Activated naive CD4-positive, alpha-beta T cell (primary cell): ENCODE measurements around the gene PHACTR4.
"Not testable (repeated sequence)": the region's sequence is repeated elsewhere in the genome, so short reads cannot be mapped to it uniquely, and the experiment has no call there.

Source experiments
- DNase-seq, 4 experiments: peaks; one replicate each; lab custom pipeline; 2025; lab: John Stamatoyannopoulos, UW

PHACTR4 gene

DNA sequence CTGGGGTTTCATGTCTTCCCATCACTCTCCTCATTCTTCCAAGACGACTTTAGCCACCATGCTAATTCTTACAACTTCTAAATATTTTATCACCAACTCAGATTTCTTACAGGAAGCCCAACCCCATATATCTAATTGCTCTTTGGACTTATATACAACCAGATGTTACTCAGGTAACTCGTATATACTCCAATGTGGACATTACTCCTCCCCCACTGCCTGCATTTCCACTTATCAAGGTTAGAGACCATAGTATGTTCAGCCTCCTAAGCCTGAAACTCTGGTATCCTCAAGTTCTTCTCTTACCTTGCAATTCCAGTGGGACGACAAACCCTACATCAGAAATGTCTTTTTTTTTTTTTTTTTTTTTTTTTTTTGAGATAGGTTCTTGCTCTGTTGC is 133.6 kb downstream of the PHACTR4 start:
- DNase-seq, result no peak

DNA sequence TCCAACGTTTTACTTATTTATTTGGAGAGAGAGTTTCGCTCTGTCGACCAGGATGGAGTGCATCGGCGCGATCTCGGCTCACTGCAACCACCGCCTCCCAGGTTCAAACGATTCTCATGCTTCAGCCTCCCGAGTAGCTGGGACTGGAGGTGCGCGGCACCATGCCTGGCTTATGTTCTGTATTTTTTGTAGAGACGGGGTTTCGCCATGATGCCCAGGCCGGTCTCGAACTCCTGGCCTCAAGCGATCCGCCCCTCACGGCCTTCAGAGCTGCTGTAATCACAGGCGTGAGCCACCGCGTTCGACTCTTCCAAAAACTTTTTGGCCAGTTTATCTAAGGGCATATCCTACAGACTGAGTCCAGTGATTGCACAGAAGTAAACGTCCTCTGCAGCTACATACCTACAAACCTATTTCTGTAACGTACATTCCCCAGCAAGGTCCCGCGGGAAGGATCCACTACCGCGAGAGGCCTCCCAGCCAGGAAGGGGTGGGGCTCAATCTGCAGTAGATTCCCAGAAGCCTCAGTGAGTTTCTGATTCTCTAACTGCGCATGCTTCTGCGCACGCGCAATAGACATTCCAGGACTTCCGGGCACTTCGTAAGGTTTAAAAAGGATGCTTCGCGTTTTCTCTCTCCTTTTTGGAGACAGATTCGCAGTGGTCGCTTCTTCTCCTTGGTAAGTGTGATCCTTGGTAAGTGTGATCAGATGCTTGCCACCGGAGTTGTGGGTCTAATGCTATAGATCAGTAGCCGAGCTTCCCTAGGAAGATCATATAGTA is 136.1 kb downstream of the PHACTR4 start, which contains the start of gene RCC1:
Gene RCC1 (plus strand): TSS at position 638 of the 782 bp plus-strand sequence. CDS start 23,824 bp downstream, outside the sequence.
- peak; percentile 77 to 89 (median 84) for DNase-seq

DNA sequence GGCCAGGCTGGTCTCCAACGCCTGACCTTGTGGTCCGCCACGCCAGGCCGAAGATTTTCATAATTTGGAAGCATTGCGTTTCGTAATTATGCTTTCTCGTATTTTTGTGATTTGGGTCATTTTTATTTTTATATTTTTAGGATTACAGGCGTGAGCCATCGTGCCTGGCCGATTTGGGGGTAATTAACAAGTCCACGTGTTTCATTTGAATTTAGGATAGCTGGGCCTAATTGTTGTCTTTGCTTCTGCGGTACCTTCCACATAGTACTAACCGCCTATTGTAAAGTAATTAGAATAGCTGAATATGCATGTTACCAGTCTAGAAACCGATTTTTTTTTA is 137.3 kb downstream of the PHACTR4 start:
- no peak for DNase-seq

DNA sequence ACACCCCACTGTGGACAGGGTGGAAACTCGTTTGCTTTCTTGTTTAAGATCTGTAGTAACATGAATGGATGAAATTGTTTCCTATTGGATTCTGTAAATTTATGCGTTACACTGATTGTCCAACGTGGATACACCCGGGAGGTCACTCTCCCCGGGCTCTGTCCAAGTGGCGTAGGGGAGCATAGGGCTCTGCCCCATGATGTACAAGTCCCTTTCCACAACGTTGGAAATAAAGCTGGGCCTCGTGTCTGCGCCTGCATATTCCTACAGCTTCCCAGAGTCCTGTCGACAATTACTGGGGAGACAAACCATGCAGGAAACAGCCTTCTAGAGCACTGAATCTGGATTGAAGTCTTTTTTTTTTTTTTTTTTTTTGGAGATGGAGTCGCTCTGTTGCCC is 137.7 kb downstream of the PHACTR4 start:
- no peak for DNase-seq

DNA sequence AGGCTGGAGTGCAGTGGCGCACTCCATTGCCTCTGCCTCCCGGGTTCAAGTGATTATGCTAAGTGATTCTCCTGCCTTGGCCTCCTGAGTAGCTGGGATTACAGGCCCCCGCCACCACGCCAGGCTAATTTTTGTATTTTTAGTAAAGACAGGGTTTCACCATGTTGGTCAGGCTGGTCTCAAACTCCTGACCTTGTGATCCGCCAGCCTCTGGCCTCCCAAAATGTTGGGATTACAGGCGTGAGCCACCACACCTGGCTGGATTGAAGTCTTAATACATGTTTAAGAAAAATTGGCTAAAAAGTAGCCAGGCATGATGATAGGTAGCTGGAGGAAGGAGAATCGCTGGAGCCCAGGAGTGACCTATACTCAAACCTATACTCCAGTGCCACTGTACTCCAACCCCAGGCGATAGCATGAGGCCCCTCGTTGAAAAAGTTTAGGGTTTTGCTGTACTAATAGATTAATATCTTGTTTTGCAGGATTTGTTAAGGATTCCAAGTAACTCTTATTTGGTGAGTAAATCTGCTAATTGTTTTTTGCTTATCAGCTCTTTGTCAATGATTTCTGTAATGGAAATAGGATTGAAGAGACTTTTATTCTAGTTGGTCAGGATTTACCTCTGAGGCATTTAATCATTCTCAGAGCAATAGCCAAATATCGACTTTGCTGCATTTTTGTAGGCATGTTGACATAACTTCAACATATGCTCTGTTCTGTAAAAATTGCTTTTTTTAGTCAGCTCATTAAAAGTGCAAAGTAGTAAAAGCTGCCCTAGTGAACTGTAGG is 138.3 kb downstream of the PHACTR4 start:
- DNase-seq, result no peak

DNA sequence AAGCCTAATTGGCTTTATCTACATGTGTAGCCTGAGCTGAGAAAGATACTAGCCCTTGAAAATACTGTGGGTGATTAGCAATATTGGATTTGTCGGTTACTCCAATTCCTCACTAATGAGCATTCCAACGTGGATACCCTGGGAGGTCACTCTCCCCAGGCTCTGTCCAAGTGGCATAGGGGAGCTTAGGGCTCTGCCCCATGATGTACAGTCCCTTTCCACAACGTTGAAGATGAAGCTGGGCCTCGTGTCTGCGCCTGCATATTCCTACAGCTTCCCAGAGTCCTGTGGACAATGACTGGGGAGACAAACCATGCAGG is 138.9 kb downstream of the PHACTR4 start:
- DNase-seq, result no peak

DNA sequence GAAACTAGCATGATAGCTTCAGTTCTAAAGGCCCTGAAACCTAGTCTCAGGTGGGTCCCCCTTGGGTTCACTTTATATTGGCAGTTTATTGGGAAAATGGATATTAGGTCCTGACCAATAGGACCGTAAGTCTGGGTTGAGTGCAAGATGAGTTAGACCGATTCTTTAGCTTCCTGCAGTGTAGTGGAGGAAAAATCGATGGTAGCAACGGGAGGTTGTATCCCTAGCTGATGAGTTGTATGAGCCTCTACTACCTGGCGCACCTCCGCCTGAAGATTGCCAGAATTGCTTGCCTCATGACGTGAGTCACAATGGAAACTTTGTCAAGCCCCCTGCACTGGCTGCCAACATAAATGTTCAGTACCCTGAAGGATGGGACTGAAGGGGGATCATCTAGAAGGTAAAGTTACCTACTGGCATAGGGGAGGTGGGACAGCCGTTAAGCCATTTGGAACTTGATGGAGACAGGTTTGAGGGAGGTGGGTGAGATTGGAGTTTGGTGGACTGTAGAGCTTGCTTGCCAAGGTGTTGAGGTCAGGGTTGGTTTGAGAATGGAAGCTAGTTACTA is 140.2 kb downstream of the PHACTR4 start:
- DNase-seq, result peak in 1 of 4 experiments; percentile 30

DNA sequence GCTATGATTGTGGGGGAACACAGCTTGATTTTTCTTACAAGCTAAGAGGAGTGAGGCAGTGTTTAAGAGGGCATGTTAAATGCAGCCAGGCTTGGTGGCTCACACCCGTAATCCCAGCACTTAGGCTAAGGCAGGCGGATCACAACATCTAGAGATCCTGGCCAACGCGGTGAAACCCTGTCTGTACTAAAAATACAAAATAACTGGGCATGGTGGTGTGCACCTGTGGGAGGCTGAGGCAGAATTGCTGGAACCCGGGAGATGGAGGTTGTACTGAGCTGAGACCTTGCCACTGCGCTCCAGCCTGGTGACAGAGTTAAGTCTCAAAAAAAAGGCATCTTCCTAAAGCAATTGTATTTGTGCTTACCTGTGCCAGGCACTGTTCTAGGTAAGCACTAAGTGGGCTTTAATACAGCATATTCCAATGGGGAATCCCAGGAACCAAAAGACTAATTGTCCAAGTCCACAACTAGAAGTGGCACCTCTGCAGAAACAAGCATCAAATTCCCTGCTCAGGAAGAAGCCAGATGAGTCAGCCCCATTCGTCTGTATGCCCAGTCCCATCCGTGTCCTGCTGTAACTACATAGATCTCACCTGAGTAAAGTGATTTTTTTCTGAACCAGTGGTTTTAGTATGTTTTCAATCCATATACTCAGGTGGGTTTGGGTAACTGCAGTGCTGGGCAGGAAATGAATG is 140.9 kb downstream of the PHACTR4 start:
- no peak for DNase-seq

DNA sequence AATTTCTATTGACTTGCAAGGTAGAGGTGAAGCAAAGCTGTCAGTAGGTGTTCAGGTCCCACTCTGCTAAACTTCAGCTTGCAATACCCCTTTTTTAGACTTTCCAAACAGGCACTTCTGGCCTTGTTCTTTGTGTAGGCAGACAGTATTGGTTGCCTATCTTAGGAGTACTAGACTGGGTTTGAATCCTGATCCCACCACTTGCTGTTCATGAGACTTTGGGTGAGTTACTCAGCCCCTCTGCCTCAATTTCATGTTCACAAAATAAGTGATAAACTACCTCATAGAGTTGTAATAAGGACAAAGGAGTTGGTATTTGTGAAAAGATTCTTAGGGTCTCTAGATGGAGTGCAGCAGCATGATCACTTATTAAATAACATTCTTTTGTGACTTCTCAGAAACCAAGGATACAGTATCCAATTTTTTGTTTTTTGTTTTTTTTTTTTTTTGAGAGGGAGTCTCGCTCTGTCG is 141.5 kb downstream of the PHACTR4 start:
- no peak for DNase-seq

DNA sequence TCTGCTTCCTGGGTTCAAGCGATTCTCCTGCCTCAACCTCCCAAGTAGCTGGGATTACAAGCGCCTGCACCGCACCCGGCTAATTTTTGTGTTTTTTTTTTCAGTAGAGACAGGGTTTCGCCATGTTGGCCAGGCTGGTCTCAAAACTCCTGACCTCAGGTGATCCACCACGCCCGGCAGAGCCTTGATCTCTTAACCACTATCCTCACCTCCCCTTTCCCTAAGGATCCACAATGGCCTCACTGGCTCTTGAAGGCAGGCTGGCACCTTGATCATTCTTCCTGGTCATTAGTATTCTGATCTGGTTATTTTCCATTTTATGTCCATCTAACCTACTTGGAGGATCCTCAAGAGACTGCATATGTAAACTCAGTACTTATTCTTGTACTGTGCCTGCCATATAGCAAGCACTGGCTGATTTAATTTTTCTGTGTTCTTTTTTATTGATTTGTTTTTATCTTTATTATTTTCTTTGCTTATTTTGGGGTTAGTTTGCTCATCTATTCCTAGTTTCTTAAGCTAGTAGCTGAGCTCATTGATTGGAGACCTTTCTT is 142.6 kb downstream of the PHACTR4 start:
- no peak for DNase-seq

DNA sequence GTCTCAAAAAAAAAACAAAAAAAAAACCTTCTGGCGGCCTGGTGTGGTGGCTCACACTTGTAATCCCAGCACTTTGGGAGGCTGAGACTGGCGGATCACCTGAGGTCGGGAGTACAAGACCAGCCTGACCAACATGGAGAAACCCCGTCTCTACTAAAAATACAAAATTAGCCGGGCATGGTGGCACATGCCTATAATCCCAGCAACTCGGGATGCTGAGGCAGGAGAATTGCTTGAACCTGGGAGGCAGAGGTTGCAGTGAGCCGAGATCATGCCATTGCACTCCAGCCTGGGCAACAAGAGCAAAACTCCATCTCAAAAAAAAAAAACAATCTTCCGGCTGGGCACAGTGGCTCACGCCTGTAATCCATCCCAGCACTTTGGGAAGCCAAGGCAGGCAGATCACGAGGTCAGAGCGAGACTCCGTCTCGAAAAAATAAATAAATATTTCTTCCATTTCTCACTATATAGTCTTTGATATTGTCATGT is 144.9 kb downstream of the PHACTR4 start:
- not testable (repeated sequence) for DNase-seq

DNA sequence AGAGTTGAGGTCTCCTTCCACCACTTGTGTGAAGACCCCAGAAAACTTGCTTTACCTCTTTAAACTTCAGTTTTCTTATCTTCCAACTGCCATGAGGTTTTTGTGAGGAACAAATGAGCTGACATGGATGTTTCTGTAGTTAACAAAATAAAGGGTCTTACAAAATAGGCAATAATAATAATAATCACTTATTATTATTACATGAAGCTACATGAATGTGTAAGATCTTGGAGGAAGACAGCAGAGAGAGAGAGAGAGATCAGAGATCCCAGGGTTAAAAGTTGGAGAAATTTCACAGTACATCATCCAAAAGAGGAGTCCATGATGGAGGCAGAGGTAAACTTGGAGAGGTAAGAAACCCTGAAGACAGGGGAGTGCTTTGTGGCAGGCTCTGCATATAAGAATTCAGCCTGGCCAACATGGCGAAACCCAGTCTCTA is 147.0 kb downstream of the PHACTR4 start:
- DNase-seq, result no peak

DNA sequence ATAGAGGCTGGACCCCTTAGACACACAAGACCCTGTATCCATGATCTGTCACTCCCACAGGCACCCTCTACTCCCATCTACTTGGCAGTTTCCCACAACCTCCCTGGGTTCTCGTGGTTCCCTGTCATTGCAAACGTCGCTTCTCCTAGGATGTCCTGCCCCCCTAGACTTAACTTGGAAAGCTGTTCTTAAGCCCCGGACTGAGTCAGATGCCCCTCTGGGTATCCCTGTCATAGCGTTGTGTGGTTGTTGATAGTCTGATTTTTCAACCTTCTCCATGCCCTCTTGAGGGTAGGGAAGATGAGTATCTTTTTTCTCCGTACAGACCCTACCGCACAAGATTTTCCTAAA is 148.1 kb downstream of the PHACTR4 start:
- DNase-seq, result no peak

DNA sequence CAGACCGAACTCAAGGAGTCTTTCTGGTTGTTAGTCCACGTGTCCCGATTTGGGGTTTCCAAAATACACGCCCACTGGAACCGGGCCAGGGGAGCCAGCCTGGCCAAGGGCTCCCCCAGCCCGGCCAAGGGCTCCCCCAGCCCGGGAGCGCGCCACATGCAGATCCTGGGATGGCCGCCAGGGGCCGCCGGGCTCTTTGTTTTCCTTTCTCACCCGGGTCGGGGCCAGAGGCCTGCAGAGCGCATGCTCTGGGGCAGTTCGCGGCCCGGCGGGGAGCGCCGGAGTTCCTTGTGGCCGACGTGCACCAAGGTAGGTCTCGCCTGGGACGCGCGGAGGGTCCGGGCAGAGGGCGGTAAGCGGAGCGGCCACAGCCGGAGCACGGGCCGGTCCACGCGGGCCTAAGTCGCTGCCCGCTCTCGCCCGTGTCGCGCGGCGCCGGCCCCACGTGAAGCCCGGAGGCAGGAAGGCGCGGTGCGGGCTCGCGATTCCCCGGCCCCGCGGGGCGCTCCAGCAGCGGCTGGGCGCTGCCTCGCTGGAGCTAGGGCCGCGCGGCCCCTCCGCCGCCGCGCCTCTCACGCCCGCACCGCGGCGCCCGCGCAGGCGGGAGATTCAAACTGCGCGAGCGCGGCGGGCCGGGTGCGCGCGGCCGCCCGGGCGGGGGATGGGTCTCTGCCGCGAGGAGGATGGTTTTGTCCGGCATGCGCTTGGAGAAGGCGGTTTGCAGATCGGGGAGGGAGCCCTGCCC is 148.6 kb downstream of the PHACTR4 start:
- peak; percentile 80 to 85 (median 84) for DNase-seq

DNA sequence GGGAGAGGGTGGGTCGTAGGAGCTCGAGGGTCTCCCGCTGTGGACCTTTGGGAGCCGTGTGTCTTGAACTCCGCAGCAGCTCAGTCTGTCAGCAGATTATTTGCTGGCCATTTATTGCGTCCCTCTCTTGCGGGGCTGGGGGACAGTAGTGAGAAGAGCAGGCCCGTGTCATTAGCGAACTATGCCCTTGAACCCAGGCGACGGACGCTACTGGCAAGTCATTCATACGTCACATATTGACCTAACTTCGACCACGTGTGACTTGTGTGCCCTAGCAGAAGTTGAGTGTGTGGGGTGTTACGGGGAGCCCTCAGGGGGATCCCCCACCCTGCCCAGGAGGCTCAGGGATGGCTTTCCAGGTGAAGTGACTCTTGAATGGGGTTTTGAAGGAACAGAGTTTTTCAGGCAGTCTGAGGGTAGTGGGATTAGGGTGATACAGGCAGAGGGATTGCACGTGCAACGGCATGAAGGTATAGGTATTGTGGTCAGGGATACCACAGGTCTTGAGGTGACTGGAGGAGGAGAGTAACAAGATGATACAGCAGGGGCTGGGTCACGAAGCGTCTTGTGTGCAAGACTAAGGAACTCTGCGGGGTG is 149.3 kb downstream of the PHACTR4 start:
- no peak for DNase-seq

DNA sequence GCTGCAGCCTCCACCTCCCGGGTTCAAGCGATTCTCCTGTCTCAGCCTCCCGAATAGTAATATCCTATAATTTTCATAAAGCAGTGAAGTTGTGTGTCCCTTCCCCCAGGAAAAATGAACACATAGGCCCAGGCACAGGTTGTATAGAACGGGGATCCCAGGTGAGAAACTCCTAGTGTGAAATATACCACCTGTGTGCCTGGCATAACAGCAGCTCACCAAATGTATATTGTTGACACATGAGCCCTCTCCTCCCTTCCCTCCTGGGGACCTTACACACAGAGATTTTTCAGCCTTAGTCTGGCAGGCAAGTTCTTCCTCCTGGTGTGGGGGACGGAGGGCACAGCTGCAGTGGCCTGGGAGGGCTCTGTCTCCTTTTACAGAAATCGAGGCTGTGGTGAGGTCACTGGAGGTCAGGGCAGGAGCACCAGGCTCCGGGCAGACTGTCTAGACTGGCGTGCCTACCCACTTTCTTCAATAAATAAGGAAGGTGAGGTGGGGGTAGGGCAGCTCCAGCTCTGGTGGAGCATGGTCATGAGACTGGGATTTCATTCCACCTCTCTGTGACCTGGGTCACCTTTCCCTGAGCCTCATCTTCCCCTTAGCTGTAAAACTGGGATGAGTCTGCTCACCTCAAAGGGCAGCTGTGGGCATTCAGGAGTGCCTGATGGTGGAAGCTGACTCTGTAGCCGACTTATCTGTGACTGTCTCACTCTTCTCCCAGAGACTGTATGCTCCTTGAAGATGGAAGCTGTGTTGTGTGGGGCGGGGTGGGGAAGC is 150.6 kb downstream of the PHACTR4 start:
- DNase-seq, result no peak

DNA sequence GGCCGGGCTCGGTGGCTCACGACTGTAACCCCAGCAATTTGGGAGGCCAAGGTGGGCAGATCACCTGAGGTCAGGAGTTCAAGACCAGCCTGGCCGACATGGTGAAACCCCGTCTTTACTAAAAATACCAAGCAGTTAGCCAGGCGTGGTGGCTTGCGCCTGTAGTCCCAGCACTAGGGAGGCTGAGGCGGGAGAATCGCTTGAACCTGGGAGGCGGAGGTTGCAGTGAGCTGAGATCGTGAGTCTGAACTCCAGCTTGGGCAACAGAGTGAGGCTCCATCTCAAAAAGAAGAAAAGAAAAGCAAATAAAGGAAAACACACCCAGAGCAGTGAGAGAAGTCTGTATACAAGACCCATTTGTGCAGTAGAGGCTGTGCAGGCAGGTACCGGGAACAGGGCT is 151.3 kb downstream of the PHACTR4 start:
- DNase-seq, result not testable (repeated sequence)

DNA sequence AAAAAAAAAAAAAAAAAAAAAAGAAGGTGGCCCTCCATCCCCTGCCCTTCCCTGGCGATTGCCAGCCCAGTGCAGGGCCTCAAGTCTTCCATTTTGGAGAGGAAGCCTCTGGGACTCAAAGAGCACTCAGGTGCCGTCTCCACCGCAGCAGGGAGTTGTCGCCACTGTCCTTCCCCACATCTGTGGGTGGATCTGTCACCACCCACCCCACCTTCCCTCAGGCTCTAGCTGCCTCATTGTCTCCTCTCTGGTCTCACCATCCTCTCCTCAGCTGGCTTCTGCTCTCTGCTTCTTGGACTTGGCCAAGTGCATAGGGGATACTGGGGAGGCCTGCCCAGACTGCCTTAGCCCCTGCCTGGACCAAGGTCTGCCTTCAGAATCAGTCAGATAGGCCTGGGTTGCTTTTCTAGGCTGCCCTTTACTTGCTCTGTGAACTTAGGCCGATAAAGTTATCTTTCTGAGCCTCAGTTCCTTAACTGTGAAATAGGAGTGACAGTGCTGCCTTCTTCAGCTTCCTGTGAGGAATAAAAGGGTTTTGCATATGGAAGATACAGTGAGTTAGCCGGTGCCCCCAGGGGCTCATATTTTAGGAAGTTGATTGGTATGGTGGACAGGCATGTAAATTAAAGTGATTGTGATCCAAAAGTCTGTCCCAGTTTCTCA is 152.1 kb downstream of the PHACTR4 start:
- DNase-seq, result no peak

DNA sequence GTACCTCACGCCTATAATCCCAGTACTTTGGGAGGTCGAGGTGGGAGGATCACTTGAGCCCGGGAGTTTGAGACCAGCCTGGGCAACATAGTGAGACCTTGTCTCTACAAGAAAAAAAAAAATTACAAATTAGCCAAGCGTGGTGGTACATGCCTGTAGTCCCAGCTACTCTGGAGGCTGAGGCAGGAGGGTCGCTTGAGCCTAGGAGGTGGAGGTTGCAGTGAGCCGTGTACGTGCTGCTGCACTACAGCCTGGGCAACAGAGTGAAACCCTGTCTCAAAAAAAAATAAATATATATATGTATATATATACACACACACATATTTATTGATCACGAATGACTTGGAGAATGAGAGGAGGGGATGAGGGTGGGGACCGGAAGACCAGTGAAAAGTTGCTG is 153.0 kb downstream of the PHACTR4 start:
- not testable (repeated sequence) for DNase-seq
